HepG2 (cell line): Measurements from ENCODE around the gene ADARB2. TPM values are rescaled to one million over a fixed set of nuclear protein-coding genes. Genes with fewer than 3 reads are reported as not detected.

Experiments used
- ATAC-seq: fragments of 200-7000 bp; cut with Tn5 transposase; 3 replicates; pipeline ENCODE4 v1.9.1; 2020; ENCODE audit warnings: mild to moderate bottlenecking, moderate library complexity
- BruUV-seq: library from RNA; stranded (reverse); fragments of 400-500 nt; replicated peaks from 2 replicates; lab custom pipeline; 2021; lab: Mats Ljungman, UMichigan
- CTCF ChIA-PET: fragments of 300-600 bp; formaldehyde crosslinking; extraction: SDS; loops from one replicate; lab custom pipeline; 2021; ENCODE audit warnings: low total read pairs, inconsistent platforms, low intra/inter-chr PET ratio; lab: Yijun Ruan, JAX
- POLR2A ChIA-PET: fragments of 350-600 bp; sonication (Branson Sonifier 250); formaldehyde crosslinking; loops from one replicate; lab custom pipeline; 2020; ENCODE audit warnings: antibody characterized with exemption, inconsistent platforms; lab: Yijun Ruan, JAX
- DNase-seq: peaks from one replicate; pipeline ENCODE4 v3.0.0-alpha.2; 2015; ENCODE audit warnings: low spot score
- FAIRE-seq: peaks from 3 replicates; lab custom pipeline; 2011; peaks lifted over from hg19 to GRCh38; lab: Jason Lieb, UNC
- H2AFZ ChIP-seq: one replicate; pipeline ENCODE4 v1.6.1; 2011; ENCODE audit warnings: low read length, inconsistent platforms
- H3K27ac ChIP-seq: fragments of 300-600 bp; 3 replicates; pipeline ENCODE4 v1.8.0; 2011; ENCODE audit warnings: mixed run types, mild to moderate bottlenecking, mixed read lengths, low read length, inconsistent platforms; ENCODE audit not compliant: insufficient read depth; ENCODE audit errors: extremely low read length
- H3K27me3 ChIP-seq, 2 experiments: fragments of 200-600 bp in 1 of 2; 2 replicates in 1 of 2; 3 replicates in 1 of 2; pipeline versions ENCODE4 v1.6.0 to v1.8.0; 2011; ENCODE audit warnings: low read length in 2 of 2, mild to moderate bottlenecking in 2 of 2, moderate library complexity in 2 of 2, inconsistent platforms in 1 of 2; ENCODE audit not compliant: insufficient read depth in 2 of 2, control insufficient read depth in 1 of 2
- H3K36me3 ChIP-seq, 2 experiments: fragments of 200-600 bp in 1 of 2; replicated peaks in 1 of 2; 2 replicates in 1 of 2; 3 replicates in 1 of 2; pipeline versions ENCODE4 v1.5.1 to v1.8.0; 2011; ENCODE audit warnings: low read length in 2 of 2, inconsistent platforms in 1 of 2; ENCODE audit not compliant: insufficient read depth in 2 of 2, control insufficient read depth in 1 of 2
- H3K4me1 ChIP-seq: 2 replicates; pipeline ENCODE4 v1.5.1; 2012; ENCODE audit warnings: low read length, inconsistent platforms; ENCODE audit not compliant: insufficient read depth
- H3K4me2 ChIP-seq: 2 replicates; pipeline ENCODE4 v1.6.0; 2011; ENCODE audit warnings: low read depth, low read length, inconsistent platforms
- H3K4me3 ChIP-seq, 3 experiments: fragments of 200-600 bp in 1 of 3; sonication (generic), shearing (Covaris generic) in 1 of 3; replicated peaks in 1 of 3; 2 replicates each; pipeline ENCODE4 v1.5.1; 2011 to 2016; ENCODE audit warnings: low read length in 3 of 3, inconsistent platforms in 2 of 3, low read depth in 2 of 3, mild to moderate bottlenecking in 2 of 3, control low read depth in 1 of 3, mixed read lengths in 1 of 3; ENCODE audit not compliant: insufficient read depth in 1 of 3
- H3K79me2 ChIP-seq: one replicate; pipeline ENCODE4 v1.6.1; 2011; ENCODE audit warnings: low read length, inconsistent platforms; ENCODE audit not compliant: insufficient read depth
- H3K9ac ChIP-seq: 2 replicates; pipeline ENCODE4 v1.6.0; 2011; ENCODE audit warnings: mild to moderate bottlenecking, low read depth, low read length, inconsistent platforms; ENCODE audit not compliant: insufficient read depth
- H3K9me3 ChIP-seq: 2 replicates; pipeline ENCODE4 v1.5.1; 2012; ENCODE audit warnings: mild to moderate bottlenecking, low read length
- H4K20me1 ChIP-seq: 2 replicates; pipeline ENCODE4 v1.6.0; 2011; ENCODE audit warnings: inconsistent platforms, mild to moderate bottlenecking, low read length, moderate library complexity; ENCODE audit not compliant: insufficient read depth
- CHCHD3 ChIP-seq: sonication (generic); formaldehyde crosslinking; IDR thresholded peaks from 2 replicates; pipeline ENCODE4 v1.8.0; 2022; ENCODE audit warnings: mild to moderate bottlenecking, missing genetic modification reagents, moderate library complexity
- EHMT2 ChIP-seq: fragments of 200-600 bp; sonication (generic); IDR thresholded peaks from 2 replicates; pipeline ENCODE4 v1.7.0; 2017; ENCODE audit warnings: antibody characterized with exemption, low read depth, low read length, borderline replicate concordance
- FLYWCH1 ChIP-seq: sonication (generic); formaldehyde crosslinking; IDR thresholded peaks from 2 replicates; pipeline ENCODE4 v1.8.1; 2023; ENCODE audit warnings: mild to moderate bottlenecking, missing genetic modification reagents
- HDAC1 ChIP-seq: sonication (generic); formaldehyde crosslinking; IDR thresholded peaks from 2 replicates; pipeline ENCODE4 v1.5.1; 2020; ENCODE audit warnings: mild to moderate bottlenecking, missing genetic modification reagents
- MEIS1 ChIP-seq: sonication (generic); formaldehyde crosslinking; IDR thresholded peaks from 2 replicates; pipeline ENCODE4 v1.9.0; 2021; ENCODE audit warnings: mild to moderate bottlenecking, missing genetic modification reagents, moderate library complexity, borderline replicate concordance
- REXO4 ChIP-seq: sonication (generic); formaldehyde crosslinking; IDR thresholded peaks from 2 replicates; pipeline ENCODE4 v1.8.0; 2022; ENCODE audit warnings: missing genetic modification reagents, mild to moderate bottlenecking, borderline replicate concordance
- U2AF1 ChIP-seq: fragments of 200-400 bp; formaldehyde crosslinking; optimal IDR thresholded peaks from 2 replicates; pipeline ENCODE3; 2017; ENCODE audit warnings: mild to moderate bottlenecking, low read depth, low read length
- ZNF263 ChIP-seq: sonication (generic); formaldehyde crosslinking; IDR thresholded peaks from 2 replicates; pipeline ENCODE4 v1.4.0; 2020; ENCODE audit warnings: missing genetic modification reagents
- ZNF30 ChIP-seq: sonication (generic); formaldehyde crosslinking; IDR thresholded peaks from 2 replicates; pipeline ENCODE4 v1.5.0; 2020; ENCODE audit warnings: mild to moderate bottlenecking, missing genetic modification reagents
- ZNF326 ChIP-seq: sonication (generic); formaldehyde crosslinking; IDR thresholded peaks from 2 replicates; pipeline ENCODE4 v1.4.0; 2020; ENCODE audit warnings: missing genetic modification reagents, borderline replicate concordance
- ZNF431 ChIP-seq: sonication (generic); formaldehyde crosslinking; IDR thresholded peaks from 2 replicates; pipeline ENCODE4 v1.9.0; 2022; ENCODE audit warnings: missing genetic modification reagents, low read depth, mild to moderate bottlenecking, borderline replicate concordance
- ZNF780A ChIP-seq: sonication (generic); formaldehyde crosslinking; IDR thresholded peaks from 2 replicates; pipeline ENCODE4 v1.8.0; 2022; ENCODE audit warnings: mild to moderate bottlenecking, missing genetic modification reagents, moderate library complexity
- WGBS: methylation state at CpG from one replicate; pipeline ENCODE4 v1.1.6; 2017; ENCODE audit warnings: low lambda C conversion rate; 5-methylcytosine and 5-hydroxymethylcytosine counted together
- in situ Hi-C: cut with HindIII; loops from 2 replicates; pipeline ENCODE4 v1.10.0; 2017; ENCODE audit warnings: low pct_unique_long_range_greater_than_20kb; ENCODE audit not compliant: extremely low pct_ligation_motif_present
- intact Hi-C: fragments of 100-400 bp; cut with micrococcal nuclease; formaldehyde crosslinking; loops from one replicate; pipeline ENCODE4 v1.10.0; 2022; ENCODE audit not compliant: unreplicated experiment
- polyA plus RNA-seq, 8 experiments: library from polyadenylated mRNA; depleted of rRNA in 3 of 8; stranded (reverse) in 7 of 8; unstranded in 1 of 8; fragments of >200 nt; fragmentation: Illumina TruSeq in 4 of 8; extraction: Trizol in 4 of 8; gene quantifications; 2 replicates each; pipeline versions ENCODE4 v1.2.1 to v1.2.3, GENCODE V29; 2011 to 2016; ENCODE audit warnings: low read depth in 4 of 8, missing spikeins in 1 of 8, mixed read lengths in 1 of 8; ENCODE audit not compliant: insufficient read depth in 1 of 8
- total RNA-seq, 5 experiments: library from RNA; depleted of rRNA; stranded (reverse); fragments of >200 nt; fragmentation: Illumina TruSeq; extraction: Trizol; gene quantifications; 2 replicates each; pipeline ENCODE4 v1.2.3, GENCODE V29; 2016; ENCODE audit warnings: low read depth in 1 of 5
- TF ChIP-seq, protein P1 (sequence below): IDR thresholded peaks from 2 replicates; pipeline ENCODE4 v1.6.1; 2016; ENCODE audit warnings: low read depth, borderline replicate concordance

Gene ADARB2
- total and polyA plus RNA-seq, 2 of the 13 experiments (the other 11 are each of a cell fraction or from before 2014, with no cell fraction given): not detected

DNA sequence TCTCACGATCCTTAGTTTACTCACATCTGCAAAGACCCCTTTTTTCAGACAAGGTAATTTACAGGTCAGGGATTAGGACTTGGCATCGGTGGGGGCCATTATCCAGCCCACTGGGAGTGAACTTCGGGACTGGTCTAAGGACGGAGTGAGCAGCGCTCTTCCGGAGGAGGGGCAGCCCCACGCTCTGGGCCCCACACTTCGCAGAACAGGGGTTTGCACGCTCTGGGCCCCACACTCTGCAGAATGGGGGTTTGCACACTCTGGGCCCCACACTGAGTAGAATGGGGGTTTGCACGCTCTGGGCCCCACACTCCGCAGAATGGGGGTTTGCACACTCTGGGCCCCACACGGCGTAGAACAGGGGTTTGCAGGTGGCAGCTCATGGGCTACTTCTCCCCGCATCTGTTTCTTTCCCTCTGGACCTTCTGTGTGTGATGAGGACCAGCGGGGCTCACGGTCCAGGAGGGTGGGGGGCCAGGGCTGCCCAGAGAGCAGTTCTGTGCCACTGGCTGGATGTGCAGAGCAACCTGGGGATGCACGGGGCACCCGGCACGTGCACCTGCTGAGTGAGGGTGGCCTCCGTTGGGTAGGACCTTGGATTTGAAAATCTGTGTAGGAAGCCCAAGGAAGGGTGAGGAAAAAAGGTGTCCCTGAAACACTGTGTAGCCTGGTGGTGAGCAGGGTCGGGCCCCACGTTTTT lies 546.4 kb downstream of the ADARB2 start:
- Histone ChIP-seq H3K4me1 (peaks cover 16% of the 10 kb centered on the region), H2AFZ (no peak overlapping the region), H3K4me3 (no peak overlapping the region), H4K20me1 (no peaks in the 10 kb centered on the region), H3K4me2 (no peak overlapping the region), H3K27ac (no peak overlapping the region), H3K9ac (no peak overlapping the region), H3K27me3 (peaks cover 16 to 90% of the 10 kb centered on the region in 2 experiments), H3K36me3 (no peaks in the 10 kb centered on the region), H3K9me3 (no peaks in the 10 kb centered on the region), H3K79me2 (no peaks in the 10 kb centered on the region)
- no peak for ATAC-seq
- in situ Hi-C loops (no loop called here), intact Hi-C loops (no loop called here)
- ChIA-PET CTCF (no interaction called here), POLR2A (no interaction called here)
- 41% methylated on average over 16 of the region's 22 CpGs for WGBS
- FAIRE-seq: no peak
- no peak for DNase-seq
- no TSS peak for BruUV-seq
- TF ChIP-seq U2AF1: no peak
- no peak for TF ChIP-seq EHMT2
- no peak for TF ChIP-seq ZNF263 (CRISPR knock-in tag)
- TF ChIP-seq ZNF326 (CRISPR knock-in tag): no peak
- TF ChIP-seq HDAC1: no peak
- TF ChIP-seq MEIS1 (CRISPR knock-in tag): no peak
- TF ChIP-seq CHCHD3 (CRISPR knock-in tag): no peak
- no peak for TF ChIP-seq ZNF780A (CRISPR knock-in tag)
- TF ChIP-seq ZNF431 (CRISPR knock-in tag): no peak
- TF ChIP-seq, protein P1, sequence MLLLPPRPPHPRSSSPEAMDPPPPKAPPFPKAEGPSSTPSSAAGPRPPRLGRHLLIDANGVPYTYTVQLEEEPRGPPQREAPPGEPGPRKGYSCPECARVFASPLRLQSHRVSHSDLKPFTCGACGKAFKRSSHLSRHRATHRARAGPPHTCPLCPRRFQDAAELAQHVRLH: no peak
- no peak for TF ChIP-seq ZNF30 (CRISPR knock-in tag)
- no peak for TF ChIP-seq REXO4 (CRISPR knock-in tag)
- no peak for TF ChIP-seq FLYWCH1 (CRISPR knock-in tag)
